Fibroblast of lung (primary cell): ENCODE results near the gene IGSF22. TPM values are rescaled to one million over a fixed set of nuclear protein-coding genes. Genes with fewer than 3 reads are reported as not detected.
"Not testable (repeated sequence)": the region's sequence is repeated elsewhere in the genome, so short reads cannot be mapped to it uniquely, and the experiment has no call there.

ENCODE experiments used
- DNase-seq, 2 donors: peaks; one replicate each; pipeline versions ENCODE4 v3.0.0 to v3.0.0-alpha.2; 2010; ENCODE audit warnings: low read depth in 2 of 2
- H2AFZ ChIP-seq: 2 replicates; pipeline ENCODE4 v1.5.1; 2012; ENCODE audit warnings: low read length, control low read depth, inconsistent platforms
- H3K27ac ChIP-seq: 2 replicates; pipeline ENCODE4 v1.5.1; 2011; ENCODE audit warnings: low read length, control low read depth; ENCODE audit not compliant: insufficient read depth
- H3K27me3 ChIP-seq: 2 replicates; pipeline ENCODE4 v1.5.1; 2011; ENCODE audit warnings: mild to moderate bottlenecking, low read length; ENCODE audit not compliant: control insufficient read depth, insufficient read depth
- H3K36me3 ChIP-seq: 2 replicates; pipeline ENCODE4 v1.5.1; 2011; ENCODE audit warnings: low read length; ENCODE audit not compliant: control insufficient read depth, insufficient read depth
- H3K4me1 ChIP-seq: 2 replicates; pipeline ENCODE4 v1.5.1; 2011; ENCODE audit warnings: low read length; ENCODE audit not compliant: control insufficient read depth, insufficient read depth; ENCODE audit errors: extremely low read depth
- H3K4me2 ChIP-seq: 2 replicates; pipeline ENCODE4 v1.5.1; 2011; ENCODE audit warnings: low read length, control low read depth; ENCODE audit not compliant: insufficient read depth; ENCODE audit errors: extremely low read depth
- H3K4me3 ChIP-seq, 4 experiments: fragments of 200-600 bp in 1 of 4; sonication (generic) in 1 of 4; replicated peaks in 1 of 4; 2 replicates each; pipeline ENCODE4 v1.5.1; 2011 to 2016; ENCODE audit warnings: low read length in 4 of 4, low read depth in 3 of 4, mild to moderate bottlenecking in 3 of 4, control low read depth in 2 of 4, inconsistent platforms in 1 of 4, mixed read lengths in 1 of 4; ENCODE audit not compliant: insufficient read depth in 1 of 4; ENCODE audit errors: control extremely low read depth in 1 of 4
- H3K79me2 ChIP-seq: 2 replicates; pipeline ENCODE4 v1.5.1; 2012; ENCODE audit warnings: mild to moderate bottlenecking, low read length, inconsistent platforms; ENCODE audit not compliant: control insufficient read depth, insufficient read depth
- H3K9ac ChIP-seq: 2 replicates; pipeline ENCODE4 v1.5.1; 2011; ENCODE audit warnings: mild to moderate bottlenecking, low read length, control low read depth; ENCODE audit not compliant: insufficient read depth
- H3K9me3 ChIP-seq: 2 replicates; pipeline ENCODE4 v1.5.1; 2012; ENCODE audit warnings: low read depth, low read length; ENCODE audit not compliant: control insufficient read depth, insufficient read depth
- H4K20me1 ChIP-seq: 2 replicates; pipeline ENCODE4 v1.5.1; 2011; ENCODE audit warnings: low read length; ENCODE audit not compliant: control insufficient read depth, insufficient read depth; ENCODE audit errors: extremely low read depth
- CTCF ChIP-seq, 2 donors: IDR thresholded peaks in 1 of 2; conservative IDR thresholded peaks in 1 of 2; 1 replicate in 1 of 2; 2 replicates in 1 of 2; pipeline ENCODE4 v1.5.1; 2011 to 2012; ENCODE audit warnings: low read length in 2 of 2, control low read depth in 1 of 2, inconsistent platforms in 1 of 2, low read depth in 1 of 2, mild to moderate bottlenecking in 1 of 2
- EZH2 ChIP-seq: IDR thresholded peaks from 2 replicates; pipeline ENCODE4 v1.5.1; 2012; ENCODE audit warnings: low read length, control low read depth, mild to moderate bottlenecking; ENCODE audit errors: missing control alignments
- polyA plus RNA-seq, 2 donors: library from polyadenylated mRNA; depleted of rRNA in 1 of 2; stranded (reverse) in 1 of 2; unstranded in 1 of 2; fragments of >200 nt; gene quantifications; 2 replicates each; pipeline ENCODE4 v1.2.1, GENCODE V29; 2011 to 2012; ENCODE audit warnings: missing spikeins in 1 of 2
- total RNA-seq: library from RNA; depleted of rRNA; stranded (reverse); fragments of >200 nt; gene quantifications from 2 replicates; pipeline ENCODE4 v1.2.1, GENCODE V29; 2014

The IGSF22 gene
- total and polyA plus RNA-seq, 2 donors (not counting 1 experiment from before 2014, with no cell fraction given): under 0.01 TPM; not detected in 1

GRCh38 chr11:18682466-18682865 is 43.5 kb downstream of the IGSF22 start:
- Histone ChIP-seq H3K4me3 (no peak overlapping the region), H3K4me2 (no peak overlapping the region), H3K27me3 (no peaks in the 10 kb centered on the region), H3K27ac (no peak overlapping the region), H3K4me1 (no peaks in the 10 kb centered on the region), H3K79me2 (no peaks in the 10 kb centered on the region), H2AFZ (no peak overlapping the region), H4K20me1 (no peaks in the 10 kb centered on the region), H3K36me3 (no peaks in the 10 kb centered on the region), H3K9me3 (no peaks in the 10 kb centered on the region), H3K9ac (no peak overlapping the region)
- DNase-seq: no peak
- TF ChIP-seq CTCF (conservative IDR thresholded peaks at IDR 0.05 in 1 of 2, IDR thresholded peaks at IDR 0.05 in 1 of 2; ENCODE audit: low read depth in 1 of 2, low read length in 2 of 2) (no peak), EZH2 (no peak)

- DNase-seq, H3K4me3 ChIP-seq, H3K4me1 ChIP-seq, H3K4me2 ChIP-seq, H3K27me3 ChIP-seq, H3K27ac ChIP-seq, H3K9me3 ChIP-seq, H2AFZ ChIP-seq, H3K79me2 ChIP-seq, H3K36me3 ChIP-seq, H4K20me1 ChIP-seq, H3K9ac ChIP-seq: not testable (repeated sequence)
Measured at GRCh38 chr11:18681949-18682348, 44.0 kb downstream of the IGSF22 start.

GRCh38 chr11:18677560-18677959 is 48.4 kb downstream of the IGSF22 start:
- H2AFZ ChIP-seq: no peak overlapping the region
- no peaks in the 10 kb centered on the region for H3K9me3 ChIP-seq
- H3K4me1 ChIP-seq: no peaks in the 10 kb centered on the region
- no peak overlapping the region for H3K4me2 ChIP-seq
- no peaks in the 10 kb centered on the region for H4K20me1 ChIP-seq
- H3K79me2 ChIP-seq: no peaks in the 10 kb centered on the region
- no peak overlapping the region for H3K9ac ChIP-seq
- H3K36me3 ChIP-seq: no peaks in the 10 kb centered on the region
- no peaks in the 10 kb centered on the region for H3K27me3 ChIP-seq
- no peak overlapping the region for H3K4me3 ChIP-seq
- DNase-seq: no peak
- no peak overlapping the region for H3K27ac ChIP-seq
- TF ChIP-seq CTCF (conservative IDR thresholded peaks at IDR 0.05 in 1 of 2, IDR thresholded peaks at IDR 0.05 in 1 of 2; ENCODE audit: low read depth in 1 of 2, low read length in 2 of 2) (no peak), EZH2 (no peak)
